ENCODE results near the gene PSMD9. TPM values are rescaled to one million over a fixed set of nuclear protein-coding genes. Genes with fewer than 3 reads are reported as not detected.

The PSMD9 gene
- total RNA-seq, 1 experiment from 2014 or later: 55.5 TPM

DNA sequence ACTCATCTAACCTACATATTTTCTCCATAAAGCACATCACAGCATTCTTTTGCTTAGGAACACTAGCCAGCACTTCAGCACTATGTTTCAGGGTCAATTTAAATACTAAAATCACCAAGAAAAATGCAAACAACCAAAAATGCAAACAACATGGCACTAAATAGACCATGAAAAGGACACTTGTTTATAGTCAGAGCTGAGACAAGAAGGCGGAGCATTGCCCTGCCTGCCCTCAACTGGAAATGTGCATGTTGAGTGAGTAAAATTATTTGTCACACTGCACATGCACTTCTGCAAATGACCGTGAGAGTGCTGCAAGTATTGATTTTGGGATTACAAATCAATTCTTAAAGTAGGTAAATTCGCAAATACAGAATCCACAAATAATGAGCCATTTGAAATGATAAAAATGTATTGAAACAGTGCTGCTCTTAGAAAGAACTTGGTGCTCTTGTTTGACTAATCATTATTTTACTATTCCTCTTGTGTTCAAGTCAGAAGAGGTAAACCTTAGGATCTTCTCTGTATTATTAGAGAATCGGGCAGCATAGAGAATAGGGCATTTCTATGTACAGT lies 64.6 kb downstream of the PSMD9 start:
- no peak overlapping the region for H3K4me2 ChIP-seq (ENCODE audit: low read length)
- H3K36me3 ChIP-seq (ENCODE audit: control insufficient read depth in 1 of 2, insufficient read depth in 2 of 2, low read length in 2 of 2): no peaks in the 10 kb centered on the region
- DNase-seq (ENCODE audit: low read depth, low spot score) (no peak), ATAC-seq (no peak)
- 0 out of 4 replicates have a peak, but pooled peaks cover 0 to 5% of the 10 kb centered on the region in 2 experiments for H3K4me1 ChIP-seq (ENCODE audit: control insufficient read depth in 1 of 2, insufficient read depth in 2 of 2, low read length in 2 of 2)
- H3K27ac ChIP-seq (ENCODE audit: low read depth, low read length): no peak overlapping the region
- no peak overlapping the region for H2AFZ ChIP-seq (ENCODE audit: low read depth, low read length, poor library complexity, severe bottlenecking)
- no peak for TF ChIP-seq CBX3 (IDR thresholded peaks at IDR 0.05; ENCODE audit: low read depth)
- TF ChIP-seq EGR1 (IDR thresholded peaks at IDR 0.05; ENCODE audit: low read depth): no peak
- TF ChIP-seq POLR2AphosphoS5 (IDR thresholded peaks at IDR 0.05; ENCODE audit: low read depth, low read length): no peak
- no peak for TF ChIP-seq CEBPB (IDR thresholded peaks at IDR 0.05; ENCODE audit: low read depth)
- TF ChIP-seq EZH2phosphoT487 (IDR thresholded peaks at IDR 0.05; ENCODE audit: borderline replicate concordance): no peak
- TF ChIP-seq RAD21 (IDR thresholded peaks at IDR 0.05; ENCODE audit: low read depth): no peak
- TF ChIP-seq SRF (IDR thresholded peaks at IDR 0.05; ENCODE audit: low read depth): no peak
- no peak overlapping the region for H3K4me3 ChIP-seq (replicated peaks in 1 of 2; ENCODE audit: low read depth in 1 of 2, low read length in 2 of 2)
- POLR2A ChIA-PET: no interaction called here
- no peaks in the 10 kb centered on the region for H3K79me2 ChIP-seq (ENCODE audit: insufficient read depth, low read length)
- RAD21 ChIA-PET (ENCODE audit: low non-redundant PET in 1 of 2, low total read pairs in 2 of 2, uncharacterized antibody in 2 of 2, unreplicated experiment in 2 of 2): no interaction called here
- H4K20me1 ChIP-seq (ENCODE audit: insufficient read depth): no peaks in the 10 kb centered on the region
- intact Hi-C loops (cut with micrococcal nuclease): no loop called here
- CTCF ChIA-PET: no interaction called here
- no peaks in the 10 kb centered on the region for H3K9me3 ChIP-seq (ENCODE audit: control insufficient read depth in 1 of 2, insufficient read depth in 1 of 2, low read depth in 1 of 2, low read length in 2 of 2)
- H3K9me2 ChIP-seq (ENCODE audit: insufficient read depth): no peaks in the 10 kb centered on the region
- no peak overlapping the region for H3K9ac ChIP-seq (ENCODE audit: low read length)
- no peaks in the 10 kb centered on the region for H3K27me3 ChIP-seq (ENCODE audit: insufficient read depth, low read length)
- no TSS peak for BruUV-seq (replicated peaks)

DNA sequence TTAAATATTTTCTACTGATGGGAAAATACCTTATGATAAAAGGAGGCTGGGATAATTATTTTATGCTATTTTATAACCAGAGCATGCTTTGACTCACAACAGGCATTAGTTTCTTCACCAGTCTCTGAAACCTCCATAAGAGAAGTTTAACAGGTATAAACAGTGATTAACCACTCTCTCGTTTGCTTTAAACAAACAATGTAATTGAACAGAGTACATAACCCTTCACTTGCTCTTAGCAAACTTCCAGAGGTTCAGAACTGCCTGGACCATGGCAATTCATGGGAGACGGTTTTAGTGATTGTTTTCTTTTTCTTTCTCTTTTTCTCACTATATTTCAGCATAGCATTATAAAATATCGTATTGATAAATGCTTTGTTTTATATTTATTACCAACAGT lies 65.1 kb downstream of the PSMD9 start:
- no TSS peak for BruUV-seq (replicated peaks)
- Histone ChIP-seq H3K9ac (ENCODE audit: low read length) (no peak overlapping the region), H3K27ac (ENCODE audit: low read depth, low read length) (no peak overlapping the region), H3K9me3 (ENCODE audit: control insufficient read depth in 1 of 2, insufficient read depth in 1 of 2, low read depth in 1 of 2, low read length in 2 of 2) (no peaks in the 10 kb centered on the region), H3K9me2 (ENCODE audit: insufficient read depth) (no peaks in the 10 kb centered on the region), H3K4me3 (replicated peaks in 1 of 2; ENCODE audit: low read depth in 1 of 2, low read length in 2 of 2) (no peak overlapping the region), H3K79me2 (ENCODE audit: insufficient read depth, low read length) (no peaks in the 10 kb centered on the region), H3K4me1 (ENCODE audit: control insufficient read depth in 1 of 2, insufficient read depth in 2 of 2, low read length in 2 of 2) (0 out of 4 replicates have a peak, but pooled peaks cover 0 to 5% of the 10 kb centered on the region in 2 experiments), H4K20me1 (ENCODE audit: insufficient read depth) (no peaks in the 10 kb centered on the region), H3K27me3 (ENCODE audit: insufficient read depth, low read length) (no peaks in the 10 kb centered on the region), H3K36me3 (ENCODE audit: control insufficient read depth in 1 of 2, insufficient read depth in 2 of 2, low read length in 2 of 2) (no peaks in the 10 kb centered on the region), H3K4me2 (ENCODE audit: low read length) (no peak overlapping the region), H2AFZ (ENCODE audit: low read depth, low read length, poor library complexity, severe bottlenecking) (no peak overlapping the region)
- DNase-seq (ENCODE audit: low read depth, low spot score): no peak
- RAD21 ChIA-PET (ENCODE audit: low non-redundant PET in 1 of 2, low total read pairs in 2 of 2, uncharacterized antibody in 2 of 2, unreplicated experiment in 2 of 2): no interaction called here
- POLR2A ChIA-PET: no interaction called here
- intact Hi-C loops (cut with micrococcal nuclease): no loop called here
- CTCF ChIA-PET: no interaction called here
- ATAC-seq: no peak
- TF ChIP-seq POLR2A (IDR thresholded peaks at IDR 0.05; ENCODE audit: borderline replicate concordance, extremely low read depth, insufficient read depth, insufficient read length) (no peak), SP1 (IDR thresholded peaks at IDR 0.05; ENCODE audit: low read depth) (no peak), ZFX (IDR thresholded peaks at IDR 0.05) (no peak), FOSL1 (IDR thresholded peaks at IDR 0.05; ENCODE audit: low read depth) (no peak), ATF3 (IDR thresholded peaks at IDR 0.05) (no peak), EGR1 (IDR thresholded peaks at IDR 0.05; ENCODE audit: low read depth) (no peak), MAX (IDR thresholded peaks at IDR 0.05) (no peak)

Data from HCT116 (cell line).